Activated CD8-positive, alpha-beta T cell treated with anti-CD3 and anti-CD28 coated beads for 36 hours (primary cell): ENCODE data around the gene BLNK. TPM values are rescaled to one million over a fixed set of nuclear protein-coding genes. Genes with fewer than 3 reads are reported as not detected.

Experiments used
- ATAC-seq: fragments of 200-7000 bp; cut with Tn5 transposase; one replicate; pipeline ENCODE4 v1.10.0; 2021; ENCODE audit warnings: mild to moderate bottlenecking, moderate library complexity
- CTCF ChIA-PET: fragments of 350-600 bp; sonication (Branson Sonifier 250); formaldehyde crosslinking; loops from one replicate; lab custom pipeline; 2021; ENCODE audit warnings: antibody characterized with exemption; lab: Charles Lee
- POLR2A ChIA-PET: fragments of 350-600 bp; sonication (Branson Sonifier 250); formaldehyde crosslinking; loops from one replicate; lab custom pipeline; 2021; ENCODE audit warnings: antibody characterized with exemption; lab: Charles Lee
- DNase-seq: peaks from one replicate; pipeline ENCODE4 v3.0.0-alpha.2; 2020
- H3K27ac Mint-ChIP-seq: one replicate; pipeline ENCODE4 v1.8.0; 2021; ENCODE audit warnings: mild to moderate bottlenecking, mixed read lengths
- H3K27me3 Mint-ChIP-seq: one replicate; pipeline ENCODE4 v1.8.0; 2021; ENCODE audit warnings: mixed read lengths
- H3K36me3 Mint-ChIP-seq: one replicate; pipeline ENCODE4 v1.8.0; 2021; ENCODE audit warnings: low read depth, mixed read lengths
- H3K4me1 Mint-ChIP-seq: one replicate; pipeline ENCODE4 v1.8.0; 2021; ENCODE audit warnings: low read depth, mixed read lengths
- H3K4me3 Mint-ChIP-seq: one replicate; pipeline ENCODE4 v1.8.0; 2021; ENCODE audit warnings: mild to moderate bottlenecking, moderate library complexity, mixed read lengths
- H3K9me3 Mint-ChIP-seq: one replicate; pipeline ENCODE4 v1.8.0; 2021; ENCODE audit warnings: mixed read lengths
- CTCF ChIP-seq: fragments of 200-600 bp; IDR thresholded peaks from one replicate; pipeline ENCODE4 v1.8.0; 2022; ENCODE audit warnings: antibody characterized with exemption, mild to moderate bottlenecking
- intact Hi-C: fragments of 100-400 bp; cut with micrococcal nuclease; formaldehyde crosslinking; loops from one replicate; pipeline ENCODE4 v1.10.0; 2022
- total RNA-seq, 2 experiments: library from RNA; stranded (reverse); gene quantifications; one replicate each; pipeline ENCODE4 v1.2.3, GENCODE V29; 2021

BLNK gene
- total RNA-seq, 2 experiments from 2014 or later: 0.16 TPM; not detected in 1

DNA sequence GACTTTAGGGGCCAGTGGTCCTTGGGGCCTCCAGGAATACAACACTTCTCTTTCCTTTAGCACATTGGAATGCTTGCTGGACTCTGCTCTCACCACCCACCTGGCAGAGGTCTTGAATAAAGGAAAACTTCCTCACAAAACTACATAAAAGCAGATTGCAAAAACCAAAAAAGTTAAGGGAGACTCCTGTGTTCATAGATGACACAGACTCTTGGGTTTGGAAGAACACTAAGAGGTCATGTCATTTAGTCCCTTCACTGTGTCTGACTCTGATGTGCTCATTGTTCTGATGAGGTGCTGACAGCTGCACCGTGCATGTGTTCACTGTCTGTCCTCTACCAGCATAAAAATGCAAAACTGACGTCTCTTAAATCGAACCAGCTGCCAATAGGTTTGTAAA lies 11.4 kb downstream of the BLNK start:
- CTCF ChIA-PET: no interaction called here
- no peak for DNase-seq
- Mint-ChIP-seq H3K27ac (no peak overlapping the region), H3K4me1 (no peaks in the 10 kb centered on the region), H3K27me3 (peaks cover 2% of the 10 kb centered on the region), H3K4me3 (no peak overlapping the region), H3K9me3 (no peaks in the 10 kb centered on the region), H3K36me3 (no peaks in the 10 kb centered on the region)
- POLR2A ChIA-PET: no interaction called here
- intact Hi-C loops: no loop called here
- no peak for TF ChIP-seq CTCF
- no peak for ATAC-seq

DNA sequence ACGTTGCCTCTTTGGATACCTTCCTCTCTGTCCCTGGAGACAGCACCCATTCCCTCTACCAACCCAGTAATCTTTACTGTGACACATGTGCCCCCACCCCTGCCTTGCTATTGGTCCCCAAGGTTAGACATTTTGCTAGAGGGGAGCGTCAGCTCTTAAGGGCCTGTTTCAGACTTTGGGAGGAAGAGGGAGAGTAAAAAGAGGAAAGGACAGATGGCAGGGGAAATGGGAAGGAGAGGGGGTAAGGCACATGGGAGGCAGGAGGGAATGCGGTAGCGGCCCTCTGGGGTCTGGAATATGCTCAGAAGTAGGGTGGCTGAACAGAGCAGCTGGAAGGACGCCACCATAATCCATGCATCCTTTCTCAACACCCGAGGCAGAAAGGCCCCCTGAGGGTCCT lies 12.2 kb downstream of the BLNK start:
- DNase-seq: no peak
- TF ChIP-seq CTCF: no peak
- no peak for ATAC-seq
- Mint-ChIP-seq H3K27me3 (peaks cover 2% of the 10 kb centered on the region), H3K4me1 (no peaks in the 10 kb centered on the region), H3K9me3 (no peaks in the 10 kb centered on the region), H3K4me3 (no peak overlapping the region), H3K36me3 (no peaks in the 10 kb centered on the region), H3K27ac (no peak overlapping the region)
- CTCF ChIA-PET: no interaction called here
- intact Hi-C loops: no loop called here
- POLR2A ChIA-PET: no interaction called here

DNA sequence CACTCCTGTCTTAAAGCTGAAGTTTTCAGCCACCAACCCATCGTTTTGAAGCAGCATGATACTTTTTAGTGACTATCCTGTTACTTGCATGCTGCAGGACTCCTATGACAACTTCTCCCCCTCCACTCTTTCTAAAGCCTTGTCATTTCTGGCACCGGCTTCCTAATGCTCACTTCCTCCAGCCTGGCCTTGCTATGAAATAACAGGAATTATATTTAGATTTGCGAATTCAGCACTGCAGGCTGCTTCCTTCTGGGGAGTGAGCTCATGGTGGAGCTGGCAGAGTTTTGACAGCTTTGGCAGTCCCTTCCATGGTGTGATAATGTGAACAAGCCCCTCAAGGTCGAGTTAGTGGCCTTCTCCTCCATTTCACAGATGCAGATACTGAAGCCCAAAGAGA lies 13.4 kb downstream of the BLNK start:
- Mint-ChIP-seq H3K27me3 (peaks cover 2% of the 10 kb centered on the region), H3K9me3 (no peaks in the 10 kb centered on the region), H3K36me3 (no peaks in the 10 kb centered on the region), H3K4me3 (no peak overlapping the region), H3K27ac (no peak overlapping the region), H3K4me1 (no peaks in the 10 kb centered on the region)
- ChIA-PET POLR2A (no interaction called here), CTCF (no interaction called here)
- intact Hi-C loops: no loop called here
- ATAC-seq: no peak
- no peak for DNase-seq
- TF ChIP-seq CTCF: no peak

- no peak overlapping the region for H3K27ac Mint-ChIP-seq
- H3K9me3 Mint-ChIP-seq: no peaks in the 10 kb centered on the region
- POLR2A ChIA-PET: no interaction called here
- H3K36me3 Mint-ChIP-seq: no peaks in the 10 kb centered on the region
- H3K4me3 Mint-ChIP-seq: no peak overlapping the region
- DNase-seq (no peak), ATAC-seq (no peak)
- H3K4me1 Mint-ChIP-seq: no peaks in the 10 kb centered on the region
- intact Hi-C loops: no loop called here
- H3K27me3 Mint-ChIP-seq: peaks cover 2% of the 10 kb centered on the region
- no peak for TF ChIP-seq CTCF
- CTCF ChIA-PET: interaction anchor here (0.7 to 1.1 kb wide), 3 partner anchors 27 to 82 kb away, joined by 3 read pairs; no protein-coding TSS in a partner anchor
Measured at GRCh38 chr10:96255549-96256333, 15.6 kb downstream of the BLNK start.

- ATAC-seq (no peak), DNase-seq (no peak)
- no peak overlapping the region for H3K4me3 Mint-ChIP-seq
- CTCF ChIA-PET: interaction anchor here (0.7 to 1.1 kb wide), 3 partner anchors 26 to 83 kb away, joined by 3 read pairs; no protein-coding TSS in a partner anchor
- no peak for TF ChIP-seq CTCF
- no peak overlapping the region for H3K27ac Mint-ChIP-seq
- no peaks in the 10 kb centered on the region for H3K36me3 Mint-ChIP-seq
- intact Hi-C loops: no loop called here
- H3K4me1 Mint-ChIP-seq: no peaks in the 10 kb centered on the region
- no peaks in the 10 kb centered on the region for H3K9me3 Mint-ChIP-seq
- H3K27me3 Mint-ChIP-seq: no peaks in the 10 kb centered on the region
- POLR2A ChIA-PET: no interaction called here
Measured at GRCh38 chr10:96254976-96255375, 16.4 kb downstream of the BLNK start.
